DND-41 (cell line): Measurements from ENCODE around the gene RSAD2.

Source experiments
- ATAC-seq: fragments of 200-7000 bp; cut with Tn5 transposase; 3 replicates; pipeline ENCODE4 v1.9.1; 2021; ENCODE audit warnings: low read depth; ENCODE audit not compliant: insufficient read depth
- DNase-seq: peaks from one replicate; pipeline ENCODE4 v3.0.0-alpha.2; 2020
- H2AFZ ChIP-seq: 2 replicates; pipeline ENCODE4 v1.6.0; 2012; ENCODE audit warnings: low read depth, low read length
- H3K27ac ChIP-seq: 2 replicates; pipeline ENCODE4 v1.5.1; 2012; ENCODE audit warnings: low read length, inconsistent platforms
- H3K27me3 ChIP-seq: fragments of 200-600 bp; sonication (generic); 2 replicates; pipeline ENCODE4 v1.6.0; 2012; ENCODE audit warnings: low read length, mild to moderate bottlenecking, inconsistent platforms; ENCODE audit not compliant: insufficient read depth, poor library complexity
- H3K36me3 ChIP-seq: 2 replicates; pipeline ENCODE4 v1.5.1; 2012; ENCODE audit warnings: low read length, inconsistent platforms; ENCODE audit not compliant: insufficient read depth
- H3K4me1 ChIP-seq: 2 replicates; pipeline ENCODE4 v1.5.1; 2012; ENCODE audit warnings: mild to moderate bottlenecking, low read length; ENCODE audit not compliant: insufficient read depth
- H3K4me2 ChIP-seq: 2 replicates; pipeline ENCODE4 v1.6.0; 2012; ENCODE audit warnings: mild to moderate bottlenecking, moderate library complexity, low read length, inconsistent platforms; ENCODE audit not compliant: insufficient read depth
- H3K4me3 ChIP-seq, 2 experiments: fragments of 200-600 bp in 1 of 2; shearing (Covaris generic) in 1 of 2; 2 replicates each; pipeline ENCODE4 v1.5.1; 2012 to 2016; ENCODE audit warnings: inconsistent platforms in 2 of 2, low read length in 2 of 2, mild to moderate bottlenecking in 2 of 2, low read depth in 1 of 2, moderate library complexity in 1 of 2
- H3K79me2 ChIP-seq: 2 replicates; pipeline ENCODE4 v1.6.0; 2012; ENCODE audit warnings: low read length, inconsistent platforms; ENCODE audit not compliant: insufficient read depth
- H3K9ac ChIP-seq: 2 replicates; pipeline ENCODE4 v1.6.0; 2012; ENCODE audit warnings: low read depth, mild to moderate bottlenecking, inconsistent platforms, low read length, moderate library complexity
- H3K9me3 ChIP-seq: 2 replicates; pipeline ENCODE4 v1.5.1; 2012; ENCODE audit warnings: low read length, moderate library complexity, mild to moderate bottlenecking, inconsistent platforms; ENCODE audit not compliant: insufficient read depth, severe bottlenecking
- H4K20me1 ChIP-seq: 2 replicates; pipeline ENCODE4 v1.6.0; 2012; ENCODE audit warnings: low read length; ENCODE audit not compliant: insufficient read depth
- EZH2 ChIP-seq: IDR thresholded peaks from 3 replicates; pipeline ENCODE4 v1.6.1; 2012; ENCODE audit warnings: borderline replicate concordance, low read depth, mild to moderate bottlenecking, moderate library complexity, low read length, inconsistent platforms; ENCODE audit not compliant: severe bottlenecking
- TF ChIP-seq, protein P1 (sequence below): IDR thresholded peaks from 2 replicates; pipeline ENCODE4 v1.5.1; 2012; ENCODE audit warnings: borderline replicate concordance, low read length, moderate library complexity, mild to moderate bottlenecking; ENCODE audit not compliant: poor library complexity, severe bottlenecking; ENCODE audit errors: extremely low read depth

RSAD2 gene

DNA sequence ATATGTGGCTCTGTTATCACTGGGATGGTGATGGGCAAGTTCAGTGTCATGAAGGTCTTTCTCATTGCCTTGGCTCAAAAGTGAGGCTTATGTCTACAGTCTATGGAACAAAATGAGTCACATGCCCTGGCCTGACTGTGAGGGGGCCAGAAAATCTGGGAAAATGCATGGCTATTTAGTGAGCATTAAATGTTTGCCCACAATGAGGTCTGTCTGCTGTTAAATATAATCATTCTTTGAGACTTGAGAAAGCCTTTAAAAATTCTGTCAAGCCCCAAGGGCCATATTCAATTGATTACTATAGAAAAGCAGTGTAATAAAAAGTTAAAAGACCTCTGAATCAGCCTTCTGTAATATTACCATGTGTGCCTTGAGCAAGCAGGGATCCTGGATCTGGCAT, 34.1 kb downstream of the RSAD2 start:
- DNase-seq (no peak), ATAC-seq (no peak)
- H3K4me3 ChIP-seq, result peak overlapping the region in 1 of 2 experiments; percentile 38; a peak in 1 of 4 replicates
- no peaks in the 10 kb centered on the region for H4K20me1 ChIP-seq
- H2AFZ ChIP-seq, result no peak overlapping the region
- H3K27me3 ChIP-seq, result no peaks in the 10 kb centered on the region
- peaks cover 85% of the 10 kb centered on the region for H3K4me1 ChIP-seq
- H3K79me2 ChIP-seq, result peaks cover 54% of the 10 kb centered on the region
- H3K27ac ChIP-seq, result peak overlapping the region; percentile 93
- H3K36me3 ChIP-seq, result peaks cover 49% of the 10 kb centered on the region
- peak overlapping the region; percentile 61 for H3K4me2 ChIP-seq
- no peaks in the 10 kb centered on the region for H3K9me3 ChIP-seq
- peak overlapping the region; percentile 51 for H3K9ac ChIP-seq
- TF ChIP-seq, protein P1, sequence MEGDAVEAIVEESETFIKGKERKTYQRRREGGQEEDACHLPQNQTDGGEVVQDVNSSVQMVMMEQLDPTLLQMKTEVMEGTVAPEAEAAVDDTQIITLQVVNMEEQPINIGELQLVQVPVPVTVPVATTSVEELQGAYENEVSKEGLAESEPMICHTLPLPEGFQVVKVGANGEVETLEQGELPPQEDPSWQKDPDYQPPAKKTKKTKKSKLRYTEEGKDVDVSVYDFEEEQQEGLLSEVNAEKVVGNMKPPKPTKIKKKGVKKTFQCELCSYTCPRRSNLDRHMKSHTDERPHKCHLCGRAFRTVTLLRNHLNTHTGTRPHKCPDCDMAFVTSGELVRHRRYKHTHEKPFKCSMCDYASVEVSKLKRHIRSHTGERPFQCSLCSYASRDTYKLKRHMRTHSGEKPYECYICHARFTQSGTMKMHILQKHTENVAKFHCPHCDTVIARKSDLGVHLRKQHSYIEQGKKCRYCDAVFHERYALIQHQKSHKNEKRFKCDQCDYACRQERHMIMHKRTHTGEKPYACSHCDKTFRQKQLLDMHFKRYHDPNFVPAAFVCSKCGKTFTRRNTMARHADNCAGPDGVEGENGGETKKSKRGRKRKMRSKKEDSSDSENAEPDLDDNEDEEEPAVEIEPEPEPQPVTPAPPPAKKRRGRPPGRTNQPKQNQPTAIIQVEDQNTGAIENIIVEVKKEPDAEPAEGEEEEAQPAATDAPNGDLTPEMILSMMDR, result no peak
- no peak for TF ChIP-seq EZH2

DNA sequence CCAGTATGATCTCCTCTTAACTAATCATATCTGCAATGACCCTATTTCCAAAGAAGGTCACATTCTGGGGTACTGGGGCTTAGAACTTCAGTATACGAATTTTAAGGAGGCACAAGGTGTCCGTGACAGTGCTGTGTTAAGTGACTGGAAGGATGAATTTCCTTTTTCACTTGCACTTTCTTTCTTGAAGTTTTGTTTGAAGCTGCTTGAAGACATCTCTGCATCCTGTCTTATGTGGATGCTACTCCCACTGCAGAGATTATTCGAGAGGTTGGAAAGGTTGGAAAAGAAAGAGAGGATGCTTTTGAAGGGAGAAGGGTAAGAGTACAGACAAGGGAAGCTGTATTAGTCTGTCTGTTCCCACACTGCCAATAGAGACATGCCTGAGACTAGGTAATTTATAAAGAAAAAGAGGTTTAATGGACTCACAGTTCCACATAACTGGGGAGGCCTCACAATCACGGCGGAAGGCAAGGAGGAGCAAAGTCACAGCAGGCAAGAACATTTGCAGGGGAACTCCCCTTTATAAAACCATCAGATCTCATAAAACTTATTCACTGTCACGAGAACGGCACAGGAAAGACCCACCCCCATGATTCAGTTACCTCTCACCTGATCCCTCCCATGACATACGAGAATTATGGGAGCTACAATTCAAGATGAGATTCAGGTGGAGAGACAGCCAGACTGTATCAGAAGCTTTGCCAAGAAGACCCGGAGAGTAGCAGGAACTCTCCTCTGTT, 36.0 kb downstream of the RSAD2 start:
- Histone ChIP-seq H3K4me2 (no peak overlapping the region), H3K27me3 (no peaks in the 10 kb centered on the region), H4K20me1 (no peaks in the 10 kb centered on the region), H3K27ac (peak overlapping the region; percentile 93), H2AFZ (no peak overlapping the region), H3K9me3 (no peaks in the 10 kb centered on the region), H3K9ac (no peak overlapping the region), H3K4me3 (no peak overlapping the region), H3K36me3 (peaks cover 38% of the 10 kb centered on the region), H3K4me1 (peaks cover 81% of the 10 kb centered on the region), H3K79me2 (peaks cover 61% of the 10 kb centered on the region)
- no peak for DNase-seq
- TF ChIP-seq, protein P1, result no peak
- no peak for TF ChIP-seq EZH2
- no peak for ATAC-seq

DNA sequence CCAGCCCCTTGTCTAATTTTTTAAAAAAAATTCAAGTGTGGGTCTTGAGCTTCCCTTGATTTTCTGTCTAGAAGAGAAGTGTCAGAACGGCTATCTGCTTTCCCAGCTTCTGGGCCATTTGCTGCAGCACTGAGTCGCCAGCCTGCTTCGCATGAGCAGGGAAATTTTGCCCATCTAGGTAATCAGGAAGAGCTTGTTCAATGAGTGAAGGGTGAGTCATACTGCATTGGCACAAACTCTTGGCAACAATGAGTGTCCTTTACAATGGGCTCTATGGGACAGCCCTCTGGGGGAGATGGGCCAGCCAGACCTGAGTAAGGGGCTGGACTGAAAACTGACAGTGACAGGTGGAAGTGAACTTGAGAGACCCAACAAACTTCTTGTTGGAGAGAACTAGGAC, 37.3 kb downstream of the RSAD2 start:
- Histone ChIP-seq H3K79me2 (peaks cover 74% of the 10 kb centered on the region), H3K4me3 (no peak overlapping the region), H2AFZ (no peak overlapping the region), H3K36me3 (peaks cover 50% of the 10 kb centered on the region), H3K4me2 (no peak overlapping the region), H3K9me3 (no peaks in the 10 kb centered on the region), H3K27ac (peak overlapping the region; percentile 55), H3K4me1 (peaks cover 81% of the 10 kb centered on the region), H3K9ac (no peak overlapping the region), H4K20me1 (peaks cover 11% of the 10 kb centered on the region; the same call in 1 of the 2 replicates), H3K27me3 (no peaks in the 10 kb centered on the region)
- DNase-seq (no peak), ATAC-seq (no peak)
- no peak for TF ChIP-seq EZH2
- TF ChIP-seq, protein P1, result no peak
